ENCODE measurements around the gene WDR1. TPM values are rescaled to one million over a fixed set of nuclear protein-coding genes. Genes with fewer than 3 reads are reported as not detected.

WDR1 gene
- total RNA-seq, 1 experiment from 2014 or later, result 367 TPM

- H4K20me1 ChIP-seq (ENCODE audit: control insufficient read depth, insufficient read depth, insufficient read length), result no peaks in the 10 kb centered on the region
- no peaks in the 10 kb centered on the region for H3K79me2 ChIP-seq (ENCODE audit: insufficient read depth, low read length)
- TF ChIP-seq CTCF (conservative IDR thresholded peaks at IDR 0.05), result no peak
Observed at GRCh38 chr4:10082047-10082446, 34.6 kb downstream of the WDR1 start.

More at GRCh38 chr4:10082047-10082446, 34.6 kb downstream of the WDR1 start:
- Histone ChIP-seq H3K4me2 (ENCODE audit: insufficient read depth, insufficient read length, low read length) (no peak overlapping the region), H4K5ac (ENCODE audit: insufficient read length, low read depth, low read length) (no peak overlapping the region), H2BK15ac (ENCODE audit: low read depth, low read length) (no peak overlapping the region), H3K23ac (ENCODE audit: insufficient read length, low read depth, low read length) (no peak overlapping the region), H2BK5ac (ENCODE audit: insufficient read length, low read length) (no peak overlapping the region), H3K79me1 (ENCODE audit: insufficient read depth, low read depth, low read length, poor library complexity, severe bottlenecking) (no peaks in the 10 kb centered on the region), H2BK120ac (ENCODE audit: low read depth, low read length, poor library complexity, severe bottlenecking) (no peak overlapping the region), H3K4ac (ENCODE audit: low read depth, low read length) (no peak overlapping the region), H3K4me1 (ENCODE audit: insufficient read depth, low read length) (no peaks in the 10 kb centered on the region), H3K18ac (ENCODE audit: insufficient read length, low read depth, low read length) (no peak overlapping the region), H2AFZ (ENCODE audit: low read length) (no peak overlapping the region), H3T11ph (ENCODE audit: low read length) (no peak overlapping the region), H3K56ac (ENCODE audit: insufficient read length, low read depth, low read length) (no peak overlapping the region), H3K14ac (ENCODE audit: insufficient read depth, low read length) (no peak overlapping the region), H3K9ac (ENCODE audit: extremely low read depth, insufficient read length, low read length) (no peak overlapping the region), H2BK12ac (ENCODE audit: insufficient read length, low read depth, low read length) (no peak overlapping the region), H4K91ac (ENCODE audit: insufficient read length, low read depth, low read length) (no peak overlapping the region), H4K8ac (replicated peaks; ENCODE audit: insufficient read length, low read depth, low read length) (no peak overlapping the region), H3K27me3 (ENCODE audit: insufficient read depth, low read length) (no peaks in the 10 kb centered on the region), H3K9me3 (ENCODE audit: control insufficient read depth, low read depth, low read length) (no peaks in the 10 kb centered on the region), H2BK20ac (ENCODE audit: low read depth, low read length, poor library complexity, severe bottlenecking) (no peak overlapping the region), H2AK5ac (ENCODE audit: insufficient read length, low read length) (no peak overlapping the region), H3K27ac (ENCODE audit: insufficient read length, low read depth, low read length) (no peak overlapping the region), H3K23me2 (ENCODE audit: insufficient read length, low read depth, low read length, poor library complexity, severe bottlenecking) (peaks cover 3% of the 10 kb centered on the region)
- H3K4me3 Mint-ChIP-seq, result no peak overlapping the region
- peak overlapping the region in 1 of 3 experiments; percentile 43; a peak in 2 of 7 replicates for H3K27ac Mint-ChIP-seq
- DNase-seq, result no peak
- H3K36me3 Mint-ChIP-seq (ENCODE audit: insufficient read depth in 1 of 3, low read depth in 3 of 3), result peaks cover 34 to 97% (median 96%) of the 10 kb centered on the region in 3 experiments; a peak in 6 of 7 replicates
- H3K4me1 Mint-ChIP-seq, result no peaks in the 10 kb centered on the region
- no peaks in the 10 kb centered on the region; the same call in 1 of the 2 replicates for H3K27me3 Mint-ChIP-seq (ENCODE audit: low read depth)
- WGBS (ENCODE audit: extremely low coverage, insufficient read length, low lambda C conversion rate), result no CpG with 5 or more reads among the region's 8 CpGs
- H3K9me3 Mint-ChIP-seq, result no peaks in the 10 kb centered on the region

All from H9 (cell line).